Epithelial cell of proximal tubule (primary cell): ENCODE data around the gene CAND2. TPM values are rescaled to one million over a fixed set of nuclear protein-coding genes. Genes with fewer than 3 reads are reported as not detected.
"Not testable (repeated sequence)": the region's sequence is repeated elsewhere in the genome, so short reads cannot be mapped to it uniquely, and the experiment has no call there.

ENCODE experiments used
- DNase-seq: peaks from one replicate; pipeline ENCODE4 v3.0.0-alpha.2; 2011; ENCODE audit warnings: low read depth
- H3K4me3 ChIP-seq: 2 replicates; pipeline ENCODE4 v1.5.1; 2011; ENCODE audit warnings: low read depth, mild to moderate bottlenecking, low read length
- total RNA-seq: library from RNA; depleted of rRNA; stranded (reverse); fragments of >200 nt; gene quantifications from 2 replicates; pipeline ENCODE4 v1.2.3, GENCODE V29; 2015
- TF ChIP-seq, protein P1 (sequence below): conservative IDR thresholded peaks from 2 replicates; pipeline ENCODE4 v1.5.1; 2012; ENCODE audit warnings: low read depth, mild to moderate bottlenecking, low read length

Gene CAND2
- total RNA-seq, 1 donor from 2014 or later = 5.9 TPM

DNA sequence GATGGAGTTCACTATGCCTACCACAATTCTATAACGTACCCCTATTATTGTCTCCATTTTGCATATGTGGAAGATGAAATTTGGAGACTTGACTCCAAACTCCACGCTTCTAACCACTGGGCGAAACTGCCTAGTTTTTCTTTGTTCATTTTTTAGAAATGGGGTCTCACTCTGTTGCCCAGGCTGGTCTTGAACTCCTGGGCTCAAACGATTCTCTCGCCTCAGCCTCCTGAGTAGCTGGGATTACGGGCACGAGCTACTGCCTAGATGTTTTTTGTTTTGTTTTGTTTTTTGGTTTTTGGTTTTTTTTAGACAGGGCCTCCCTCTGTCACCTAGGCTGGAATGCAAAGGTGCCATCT is 45.5 kb downstream of the CAND2 start:
- TF ChIP-seq, protein P1, sequence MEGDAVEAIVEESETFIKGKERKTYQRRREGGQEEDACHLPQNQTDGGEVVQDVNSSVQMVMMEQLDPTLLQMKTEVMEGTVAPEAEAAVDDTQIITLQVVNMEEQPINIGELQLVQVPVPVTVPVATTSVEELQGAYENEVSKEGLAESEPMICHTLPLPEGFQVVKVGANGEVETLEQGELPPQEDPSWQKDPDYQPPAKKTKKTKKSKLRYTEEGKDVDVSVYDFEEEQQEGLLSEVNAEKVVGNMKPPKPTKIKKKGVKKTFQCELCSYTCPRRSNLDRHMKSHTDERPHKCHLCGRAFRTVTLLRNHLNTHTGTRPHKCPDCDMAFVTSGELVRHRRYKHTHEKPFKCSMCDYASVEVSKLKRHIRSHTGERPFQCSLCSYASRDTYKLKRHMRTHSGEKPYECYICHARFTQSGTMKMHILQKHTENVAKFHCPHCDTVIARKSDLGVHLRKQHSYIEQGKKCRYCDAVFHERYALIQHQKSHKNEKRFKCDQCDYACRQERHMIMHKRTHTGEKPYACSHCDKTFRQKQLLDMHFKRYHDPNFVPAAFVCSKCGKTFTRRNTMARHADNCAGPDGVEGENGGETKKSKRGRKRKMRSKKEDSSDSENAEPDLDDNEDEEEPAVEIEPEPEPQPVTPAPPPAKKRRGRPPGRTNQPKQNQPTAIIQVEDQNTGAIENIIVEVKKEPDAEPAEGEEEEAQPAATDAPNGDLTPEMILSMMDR = no peak
- no peak for DNase-seq
- H3K4me3 ChIP-seq = peak overlapping the region; percentile 88

DNA sequence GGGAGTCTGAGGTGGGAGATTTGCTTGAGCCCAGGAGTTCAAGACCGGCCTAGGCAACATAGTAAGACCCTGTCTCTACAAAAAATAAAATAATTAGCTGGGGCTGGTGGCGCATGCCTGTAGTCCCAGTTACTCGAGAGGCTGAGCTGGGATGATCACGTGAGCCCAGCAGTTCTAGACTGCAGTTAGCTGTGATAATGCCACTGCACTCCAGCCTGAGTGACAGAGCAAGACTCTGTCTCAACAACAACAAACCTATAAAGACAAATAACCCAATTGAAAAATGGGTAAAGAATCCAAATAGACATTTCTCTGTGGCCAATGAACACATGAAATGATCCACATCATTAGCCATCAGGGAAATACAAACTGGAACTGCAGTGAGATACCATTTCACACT is 46.0 kb downstream of the CAND2 start:
- TF ChIP-seq, protein P1 = no peak
- DNase-seq = no peak
- no peak overlapping the region for H3K4me3 ChIP-seq

DNA sequence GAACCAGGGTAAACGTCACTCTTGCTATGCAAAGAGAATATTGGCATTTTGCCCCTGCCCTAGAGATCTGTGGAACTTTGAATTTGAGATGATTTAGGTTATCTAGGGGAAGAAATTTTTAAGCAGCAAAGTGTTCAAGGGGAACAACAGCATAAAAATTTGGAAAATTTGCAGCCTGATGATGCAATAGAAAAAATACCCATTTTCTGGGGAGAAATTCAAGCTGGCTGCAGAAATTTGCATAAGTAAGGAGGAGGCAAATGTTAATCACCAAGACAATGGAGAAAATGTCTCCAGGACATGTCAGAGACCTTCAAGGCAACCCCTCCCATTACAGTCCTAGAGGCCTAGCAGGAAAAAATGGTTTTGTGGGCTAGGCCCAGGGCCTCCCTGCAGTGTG is 49.3 kb downstream of the CAND2 start:
- TF ChIP-seq, protein P1 = no peak
- DNase-seq = no peak

DNA sequence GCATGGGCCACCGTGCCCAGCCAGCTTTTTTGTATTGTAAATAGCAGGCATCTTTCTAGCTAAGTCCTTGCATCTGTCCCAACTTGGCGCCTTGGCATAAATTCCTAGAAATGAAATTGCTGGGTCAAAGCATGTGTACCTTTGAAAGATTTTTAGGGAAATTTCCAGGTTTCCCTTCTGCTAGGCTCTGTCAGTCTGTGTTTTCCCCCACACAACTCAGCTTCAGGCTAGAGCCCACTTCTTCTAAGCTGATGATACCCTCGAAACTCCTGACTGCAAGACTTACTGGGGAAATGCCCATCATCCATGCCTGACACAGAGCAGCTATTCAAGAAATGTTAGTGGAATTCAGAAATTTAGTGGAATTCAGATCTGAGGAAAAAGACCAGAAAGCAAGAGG is 55.7 kb downstream of the CAND2 start:
- no peak for DNase-seq
- TF ChIP-seq, protein P1 = no peak
- no peak overlapping the region for H3K4me3 ChIP-seq

More for the DNA sequence above, 49.3 kb downstream of the CAND2 start:
- H3K4me3 ChIP-seq = no peak overlapping the region

DNA sequence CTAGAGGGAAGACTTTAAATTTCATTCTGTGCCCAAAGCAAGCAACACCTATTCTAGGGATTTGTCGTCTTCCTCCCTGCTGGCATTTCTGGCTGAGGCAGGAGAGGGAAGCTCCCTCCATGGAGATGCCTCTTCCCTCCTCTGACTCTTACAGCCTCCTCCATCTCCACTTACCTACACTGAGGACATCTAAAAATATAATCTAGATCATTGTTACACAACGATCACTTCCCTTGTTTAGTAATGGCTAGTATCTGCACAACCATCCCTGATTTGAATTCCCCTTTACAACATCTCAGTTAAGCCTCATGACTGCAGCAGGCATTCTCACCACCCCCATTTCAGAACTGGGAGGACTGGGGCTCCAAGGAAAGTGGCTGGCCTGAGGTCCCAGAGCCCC is 57.4 kb downstream of the CAND2 start:
- not testable (repeated sequence) for H3K4me3 ChIP-seq, DNase-seq

DNA sequence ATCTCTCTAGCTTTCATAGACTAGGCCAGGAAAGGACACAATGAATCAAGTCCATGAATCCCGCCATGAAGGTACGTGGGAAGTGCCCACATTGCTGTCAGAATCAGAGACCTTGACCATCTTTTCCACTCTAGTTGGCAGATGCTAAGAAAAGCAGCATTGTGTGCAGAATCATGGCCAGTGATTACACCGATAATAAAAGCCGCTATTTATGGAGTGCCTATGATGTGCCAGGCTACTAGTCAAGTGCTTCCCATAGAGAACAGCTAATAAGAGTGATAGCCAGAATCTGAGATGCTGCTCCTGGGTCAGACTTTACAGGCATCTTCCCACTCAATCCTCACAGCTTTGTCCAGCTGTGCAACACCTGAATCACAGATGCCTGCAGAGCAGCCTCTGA is 58.1 kb downstream of the CAND2 start:
- H3K4me3 ChIP-seq = no peak overlapping the region
- DNase-seq = no peak
- TF ChIP-seq, protein P1 = no peak

DNA sequence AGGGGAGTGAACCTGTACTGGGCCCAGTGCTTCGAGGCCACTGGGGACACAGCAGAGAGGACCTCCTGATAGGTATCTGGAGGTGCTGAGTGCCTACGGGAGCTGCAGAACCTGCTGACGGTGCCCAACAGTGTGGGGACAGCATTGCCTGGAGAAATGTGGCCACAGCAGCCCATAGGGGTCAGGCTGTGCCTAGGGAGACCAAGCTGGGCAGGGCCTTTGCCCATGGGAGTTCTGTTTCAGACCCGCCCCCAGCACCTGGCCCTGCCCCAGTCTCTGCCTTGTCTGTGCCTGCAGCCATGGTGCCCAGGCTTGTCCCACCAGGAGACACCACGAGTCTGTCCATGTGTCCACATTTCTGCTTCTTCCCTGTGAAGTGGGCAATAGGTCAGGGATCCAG is 60.1 kb downstream of the CAND2 start:
- DNase-seq = no peak
- TF ChIP-seq, protein P1 = no peak
- no peak overlapping the region for H3K4me3 ChIP-seq

DNA sequence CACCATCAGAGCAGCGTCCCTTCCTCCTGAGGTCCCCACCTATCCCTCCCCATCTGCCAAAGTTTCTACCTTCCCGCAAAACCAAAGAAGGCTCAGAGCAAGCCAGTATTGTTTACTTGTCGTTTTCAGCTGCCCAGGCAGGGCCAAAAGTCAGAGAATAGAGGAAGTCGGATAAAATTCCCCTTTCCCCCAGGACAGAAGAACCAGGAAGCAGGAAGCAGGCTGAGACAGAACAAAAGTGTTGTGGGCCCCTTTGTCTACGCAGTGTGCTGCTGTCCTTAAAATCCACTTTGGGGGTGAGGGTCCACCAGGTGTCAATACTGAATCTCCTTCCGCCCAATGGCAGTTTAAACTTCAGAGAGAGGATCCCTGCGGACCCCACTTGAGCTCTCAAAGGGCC is 63.4 kb downstream of the CAND2 start:
- TF ChIP-seq, protein P1 = no peak
- no peak overlapping the region for H3K4me3 ChIP-seq
- no peak for DNase-seq
